HCT116 (cell line): ENCODE results near the gene FNIP2.

Experiments
- CEBPB ChIP-seq: IDR thresholded peaks from 2 replicates; pipeline ENCODE4 v1.6.1; 2012; ENCODE audit warnings: low read depth
- EGR1 ChIP-seq: IDR thresholded peaks from 2 replicates; pipeline ENCODE4 v1.6.1; 2012; ENCODE audit warnings: low read depth
- EZH2 ChIP-seq: fragments of 200-600 bp; sonication (generic); IDR thresholded peaks from 2 replicates; pipeline ENCODE4 v1.6.1; 2017; ENCODE audit warnings: antibody characterized with exemption, mixed run types
- JUND ChIP-seq: IDR thresholded peaks from 2 replicates; pipeline ENCODE4 v1.6.1; 2012
- POLR2A ChIP-seq: IDR thresholded peaks from 2 replicates; pipeline ENCODE4 v1.7.0; 2011; ENCODE audit warnings: borderline replicate concordance; ENCODE audit not compliant: insufficient read depth, insufficient read length; ENCODE audit errors: extremely low read depth
- SRF ChIP-seq: IDR thresholded peaks from 2 replicates; pipeline ENCODE4 v1.6.1; 2012; ENCODE audit warnings: low read depth
- TCF7L2 ChIP-seq: IDR thresholded peaks from 2 replicates; pipeline ENCODE4 v1.7.0; 2011; ENCODE audit warnings: borderline replicate concordance, inconsistent platforms; ENCODE audit not compliant: insufficient read depth, insufficient read length; ENCODE audit errors: extremely low read depth
- YY1 ChIP-seq: IDR thresholded peaks from 2 replicates; pipeline ENCODE4 v1.6.1; 2011; ENCODE audit warnings: low read length, low read depth, moderate library complexity, mild to moderate bottlenecking; ENCODE audit not compliant: insufficient replicate concordance; ENCODE audit errors: extremely low read depth
- ZNF274 ChIP-seq: fragments of 200-500 bp; sonication (Bioruptor generic); IDR thresholded peaks from 2 replicates; pipeline ENCODE4 v1.6.1; 2014; ENCODE audit warnings: mild to moderate bottlenecking, low read depth, low read length, inconsistent platforms
- TF ChIP-seq, protein P1 (sequence below): IDR thresholded peaks from 2 replicates; pipeline ENCODE4 v1.6.1; 2011; ENCODE audit warnings: mild to moderate bottlenecking, low read length, moderate library complexity; ENCODE audit not compliant: insufficient replicate concordance; ENCODE audit errors: extremely low read depth
- TF ChIP-seq, protein P2 (sequence below): IDR thresholded peaks from 2 replicates; pipeline ENCODE4 v1.6.1; 2012
- TF ChIP-seq, protein P3 (sequence below), 3 experiments: fragments of 200-600 bp in 1 of 3; sonication (generic) in 1 of 3; IDR thresholded peaks in 2 of 3; conservative IDR thresholded peaks in 1 of 3; 2 replicates each; pipeline ENCODE4 v1.5.1; 2012 to 2017; ENCODE audit warnings: low read depth in 2 of 3, low read length in 2 of 3, antibody characterized with exemption in 1 of 3, borderline replicate concordance in 1 of 3, control low read depth in 1 of 3, mild to moderate bottlenecking in 1 of 3, mixed read lengths in 1 of 3, mixed run types in 1 of 3, moderate library complexity in 1 of 3; ENCODE audit not compliant: insufficient read depth in 1 of 3
- TF ChIP-seq, protein P4 (sequence below): IDR thresholded peaks from 2 replicates; pipeline ENCODE4 v1.6.1; 2012

DNA sequence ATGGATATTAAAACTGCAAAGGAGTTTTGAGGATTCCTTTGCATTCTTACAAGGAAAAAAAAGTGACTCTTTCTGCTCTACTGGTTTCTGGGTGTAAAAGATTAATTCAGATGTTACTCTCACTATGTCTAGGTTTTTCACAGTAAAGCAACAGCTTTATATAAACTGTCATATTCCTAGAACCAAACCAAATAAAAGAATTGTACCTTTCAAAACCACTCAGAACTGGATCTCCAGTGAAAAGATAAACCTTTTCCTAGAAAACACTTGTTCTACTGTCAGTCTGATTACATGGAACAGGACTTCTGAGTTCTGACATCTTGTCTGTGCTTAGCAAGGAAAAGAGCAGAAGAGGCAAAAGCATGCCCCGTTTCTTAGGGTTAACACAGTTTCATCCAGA is 40.6 kb upstream of the FNIP2 start:
- TF ChIP-seq ZNF274 (no peak), POLR2A (no peak), EZH2 (no peak), JUND (no peak), YY1 (no peak), CEBPB (no peak), TCF7L2 (no peak), SRF (no peak), EGR1 (no peak)
- TF ChIP-seq, protein P1, sequence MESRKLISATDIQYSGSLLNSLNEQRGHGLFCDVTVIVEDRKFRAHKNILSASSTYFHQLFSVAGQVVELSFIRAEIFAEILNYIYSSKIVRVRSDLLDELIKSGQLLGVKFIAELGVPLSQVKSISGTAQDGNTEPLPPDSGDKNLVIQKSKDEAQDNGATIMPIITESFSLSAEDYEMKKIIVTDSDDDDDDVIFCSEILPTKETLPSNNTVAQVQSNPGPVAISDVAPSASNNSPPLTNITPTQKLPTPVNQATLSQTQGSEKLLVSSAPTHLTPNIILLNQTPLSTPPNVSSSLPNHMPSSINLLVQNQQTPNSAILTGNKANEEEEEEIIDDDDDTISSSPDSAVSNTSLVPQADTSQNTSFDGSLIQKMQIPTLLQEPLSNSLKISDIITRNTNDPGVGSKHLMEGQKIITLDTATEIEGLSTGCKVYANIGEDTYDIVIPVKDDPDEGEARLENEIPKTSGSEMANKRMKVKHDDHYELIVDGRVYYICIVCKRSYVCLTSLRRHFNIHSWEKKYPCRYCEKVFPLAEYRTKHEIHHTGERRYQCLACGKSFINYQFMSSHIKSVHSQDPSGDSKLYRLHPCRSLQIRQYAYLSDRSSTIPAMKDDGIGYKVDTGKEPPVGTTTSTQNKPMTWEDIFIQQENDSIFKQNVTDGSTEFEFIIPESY = no peak
- TF ChIP-seq, protein P2, sequence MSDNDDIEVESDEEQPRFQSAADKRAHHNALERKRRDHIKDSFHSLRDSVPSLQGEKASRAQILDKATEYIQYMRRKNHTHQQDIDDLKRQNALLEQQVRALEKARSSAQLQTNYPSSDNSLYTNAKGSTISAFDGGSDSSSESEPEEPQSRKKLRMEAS = no peak
- TF ChIP-seq, protein P3, sequence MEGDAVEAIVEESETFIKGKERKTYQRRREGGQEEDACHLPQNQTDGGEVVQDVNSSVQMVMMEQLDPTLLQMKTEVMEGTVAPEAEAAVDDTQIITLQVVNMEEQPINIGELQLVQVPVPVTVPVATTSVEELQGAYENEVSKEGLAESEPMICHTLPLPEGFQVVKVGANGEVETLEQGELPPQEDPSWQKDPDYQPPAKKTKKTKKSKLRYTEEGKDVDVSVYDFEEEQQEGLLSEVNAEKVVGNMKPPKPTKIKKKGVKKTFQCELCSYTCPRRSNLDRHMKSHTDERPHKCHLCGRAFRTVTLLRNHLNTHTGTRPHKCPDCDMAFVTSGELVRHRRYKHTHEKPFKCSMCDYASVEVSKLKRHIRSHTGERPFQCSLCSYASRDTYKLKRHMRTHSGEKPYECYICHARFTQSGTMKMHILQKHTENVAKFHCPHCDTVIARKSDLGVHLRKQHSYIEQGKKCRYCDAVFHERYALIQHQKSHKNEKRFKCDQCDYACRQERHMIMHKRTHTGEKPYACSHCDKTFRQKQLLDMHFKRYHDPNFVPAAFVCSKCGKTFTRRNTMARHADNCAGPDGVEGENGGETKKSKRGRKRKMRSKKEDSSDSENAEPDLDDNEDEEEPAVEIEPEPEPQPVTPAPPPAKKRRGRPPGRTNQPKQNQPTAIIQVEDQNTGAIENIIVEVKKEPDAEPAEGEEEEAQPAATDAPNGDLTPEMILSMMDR (IDR thresholded peaks at IDR 0.05 in 2 of 3, conservative IDR thresholded peaks at IDR 0.05 in 1 of 3; ENCODE audit: borderline replicate concordance in 1 of 3, insufficient read depth in 1 of 3, low read depth in 2 of 3, low read length in 2 of 3) = no peak
- TF ChIP-seq, protein P4, sequence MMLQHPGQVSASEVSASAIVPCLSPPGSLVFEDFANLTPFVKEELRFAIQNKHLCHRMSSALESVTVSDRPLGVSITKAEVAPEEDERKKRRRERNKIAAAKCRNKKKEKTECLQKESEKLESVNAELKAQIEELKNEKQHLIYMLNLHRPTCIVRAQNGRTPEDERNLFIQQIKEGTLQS = no peak
